HAP-1 (cell line): ENCODE data around the gene ATP1A4.
"Not testable (repeated sequence)": the region's sequence is repeated elsewhere in the genome, so short reads cannot be mapped to it uniquely, and the experiment has no call there.

Experiments
- DNase-seq, 2 experiments: peaks; one replicate each; pipeline ENCODE4 v3.0.0-alpha.2; 2016 to 2020; ENCODE audit warnings: low spot score in 2 of 2
- H3K27me3 ChIP-seq: fragments of 250-450 bp; sonication (Bioruptor Pico); 2 replicates; pipeline ENCODE4 v1.5.1; 2020; ENCODE audit warnings: low read depth, mild to moderate bottlenecking, moderate library complexity
- H3K36me3 ChIP-seq: fragments of 250-450 bp; sonication (Bioruptor Pico); replicated peaks from 2 replicates; pipeline ENCODE4 v1.5.1; 2020; ENCODE audit warnings: mild to moderate bottlenecking
- H3K4me1 ChIP-seq: fragments of 250-450 bp; sonication (Bioruptor Pico); 2 replicates; pipeline ENCODE4 v1.5.1; 2020; ENCODE audit warnings: mild to moderate bottlenecking
- H3K4me3 ChIP-seq: fragments of 250-450 bp; sonication (Bioruptor Pico); 2 replicates; pipeline ENCODE4 v1.5.1; 2020; ENCODE audit warnings: mild to moderate bottlenecking, moderate library complexity
- H3K9me3 ChIP-seq: fragments of 250-450 bp; sonication (Bioruptor Pico); 2 replicates; pipeline ENCODE4 v1.5.1; 2020; ENCODE audit warnings: mild to moderate bottlenecking, moderate library complexity
- in situ Hi-C: fragments of 300-500 bp; cut with MboI; formaldehyde crosslinking; loops from 3 replicates; pipeline ENCODE4 v1.14.3; 2020; ENCODE audit warnings: low sequenced_read_pairs, inconsistent platforms, mixed read lengths

The ATP1A4 gene

DNA sequence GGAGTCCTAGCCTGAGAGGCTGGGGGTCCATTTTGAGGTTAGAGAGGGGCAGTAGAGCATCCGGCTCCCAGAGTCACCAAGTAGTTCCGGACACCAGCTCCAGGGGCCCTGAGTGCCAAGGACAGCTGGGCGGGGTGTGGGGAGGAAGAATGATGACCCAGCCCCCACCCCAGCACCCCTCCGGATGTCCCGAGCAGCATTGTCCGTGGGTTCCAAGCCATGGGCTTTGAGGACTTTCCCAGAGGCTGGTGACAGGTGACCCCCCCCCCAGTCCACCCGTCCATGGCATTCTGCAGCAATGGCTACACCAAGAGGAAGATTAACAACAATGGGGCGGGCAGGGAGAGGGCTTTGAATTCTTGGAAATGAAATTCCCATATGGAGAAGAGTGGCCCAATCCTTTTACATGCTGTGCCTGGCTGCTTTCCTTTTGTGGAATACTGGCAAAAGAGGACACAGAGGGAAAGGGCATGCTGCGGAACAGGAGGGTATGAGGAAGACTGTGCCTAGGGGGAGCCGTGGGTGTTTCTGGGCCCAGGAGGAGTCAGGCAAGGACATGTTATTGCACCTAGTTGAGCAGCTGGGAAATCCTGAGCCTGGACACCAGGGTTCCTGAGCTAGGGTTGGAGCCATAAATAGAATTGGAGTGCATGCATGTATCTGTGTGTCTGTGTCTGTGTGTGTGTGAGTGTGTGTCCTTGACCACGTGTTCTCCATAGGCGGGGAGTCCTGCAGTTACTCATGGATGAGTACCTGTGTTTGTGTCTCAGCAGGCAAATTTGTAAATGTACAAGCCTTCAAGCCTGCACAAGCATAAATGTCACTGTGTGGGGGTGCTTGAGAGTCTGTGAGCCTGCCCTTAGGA lies 34.9 kb upstream of the ATP1A4 start:
- Histone ChIP-seq H3K4me3 (no peak overlapping the region), H3K36me3 (no peaks in the 10 kb centered on the region), H3K9me3 (no peaks in the 10 kb centered on the region), H3K27me3 (no peaks in the 10 kb centered on the region), H3K4me1 (no peaks in the 10 kb centered on the region)
- in situ Hi-C loops, result no loop called here
- DNase-seq, result no peak

- DNase-seq, result no peak
- H3K4me1 ChIP-seq, result no peaks in the 10 kb centered on the region
- H3K36me3 ChIP-seq, result no peaks in the 10 kb centered on the region
- no peaks in the 10 kb centered on the region for H3K27me3 ChIP-seq
- no peaks in the 10 kb centered on the region for H3K9me3 ChIP-seq
- no peak overlapping the region for H3K4me3 ChIP-seq
- in situ Hi-C loops, result no loop called here
These were observed 34.1 kb upstream of the ATP1A4 start for GRCh38 chr1:160117300-160117699.

DNA sequence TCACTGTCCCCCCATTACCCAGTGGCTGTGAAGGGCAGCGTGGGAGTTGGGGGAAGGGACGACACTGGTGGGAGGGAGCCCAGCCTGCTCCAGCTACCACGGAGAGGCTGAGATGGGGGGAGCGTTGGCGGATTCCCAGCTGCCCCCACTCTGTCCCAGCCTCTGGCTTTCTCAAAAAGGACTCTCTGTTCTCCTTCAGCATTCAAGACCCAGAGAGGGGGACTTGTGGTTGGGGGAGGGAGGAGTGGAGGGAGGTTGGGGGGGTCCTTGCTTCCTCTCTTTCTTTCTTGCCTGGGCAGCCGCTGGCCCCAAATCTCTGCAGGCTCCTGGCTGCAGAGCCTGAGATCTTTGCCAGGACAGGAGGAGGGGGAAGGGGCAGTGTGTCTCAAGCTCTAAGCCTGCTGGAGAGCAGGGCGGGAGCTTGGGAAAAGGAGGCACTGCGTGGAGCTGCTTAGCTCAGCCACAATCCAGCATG lies 33.7 kb upstream of the ATP1A4 start:
- Histone ChIP-seq H3K4me1 (no peaks in the 10 kb centered on the region), H3K36me3 (no peaks in the 10 kb centered on the region), H3K4me3 (no peak overlapping the region), H3K9me3 (no peaks in the 10 kb centered on the region), H3K27me3 (no peaks in the 10 kb centered on the region)
- in situ Hi-C loops, result no loop called here
- DNase-seq, result no peak

DNA sequence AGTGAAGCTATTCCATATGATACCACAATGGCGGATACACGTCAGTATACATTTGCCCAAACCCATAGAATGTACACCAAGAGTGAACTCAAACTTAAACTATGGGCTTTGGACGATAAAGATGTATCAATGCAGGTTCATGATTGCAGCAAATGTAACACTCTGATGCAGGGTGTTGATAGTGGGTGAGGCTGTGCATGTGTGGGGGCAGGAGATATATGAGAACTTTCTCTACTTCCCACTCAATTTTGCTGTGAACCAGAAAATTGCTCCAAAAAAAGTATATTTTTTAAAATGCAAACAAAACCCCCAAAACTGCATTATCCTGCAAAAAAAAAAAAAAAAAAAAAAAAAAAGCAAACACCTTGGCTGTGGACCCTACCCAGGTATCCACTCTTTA lies 32.5 kb upstream of the ATP1A4 start:
- H3K36me3 ChIP-seq, result no peaks in the 10 kb centered on the region
- no peaks in the 10 kb centered on the region for H3K4me1 ChIP-seq
- H3K9me3 ChIP-seq, result no peaks in the 10 kb centered on the region
- no peak overlapping the region for H3K4me3 ChIP-seq
- no peaks in the 10 kb centered on the region for H3K27me3 ChIP-seq
- no peak for DNase-seq
- in situ Hi-C loops, result no loop called here

DNA sequence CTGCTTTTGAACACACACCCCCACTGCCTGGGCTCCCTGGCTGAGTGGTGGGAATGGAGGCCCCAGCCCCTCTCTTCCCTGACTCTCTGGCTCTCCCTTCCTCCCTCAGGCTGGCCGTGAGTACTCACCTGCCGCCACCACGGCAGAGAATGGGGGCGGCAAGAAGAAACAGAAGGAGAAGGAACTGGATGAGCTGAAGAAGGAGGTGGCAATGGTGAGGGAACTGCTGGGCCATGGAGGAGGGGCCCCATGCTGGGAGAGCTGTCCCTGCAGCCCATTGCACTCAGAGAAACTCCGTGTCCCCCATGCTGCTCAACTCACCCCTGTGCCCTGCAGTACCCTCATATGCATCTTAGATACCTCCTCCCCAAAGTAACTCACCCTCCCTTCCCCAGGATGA lies 30.6 kb upstream of the ATP1A4 start:
- Histone ChIP-seq H3K4me3 (no peak overlapping the region), H3K9me3 (no peaks in the 10 kb centered on the region), H3K4me1 (no peaks in the 10 kb centered on the region), H3K36me3 (no peaks in the 10 kb centered on the region), H3K27me3 (no peaks in the 10 kb centered on the region)
- no peak for DNase-seq
- in situ Hi-C loops, result no loop called here

DNA sequence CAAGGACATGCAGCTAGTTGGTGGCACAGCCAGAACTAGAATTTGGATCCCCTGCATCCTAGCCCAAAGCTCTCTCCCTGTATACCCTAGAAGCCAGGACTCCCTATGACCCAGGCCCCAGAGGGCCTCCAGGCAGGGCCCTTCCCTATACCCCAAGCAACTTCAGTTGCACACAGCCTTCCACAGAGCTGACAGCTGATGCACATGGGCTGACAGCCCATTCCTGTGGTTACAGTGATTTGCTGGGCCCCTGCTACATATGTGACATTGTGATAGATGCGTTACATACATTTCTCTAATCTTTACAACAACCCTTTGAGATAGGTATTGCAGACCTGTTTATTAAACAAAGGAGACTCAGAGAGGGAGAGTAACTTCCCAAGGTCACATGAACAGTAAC lies 30.0 kb upstream of the ATP1A4 start:
- in situ Hi-C loops, result no loop called here
- Histone ChIP-seq H3K4me3 (no peak overlapping the region), H3K27me3 (no peaks in the 10 kb centered on the region), H3K4me1 (no peaks in the 10 kb centered on the region), H3K9me3 (no peaks in the 10 kb centered on the region), H3K36me3 (no peaks in the 10 kb centered on the region)
- DNase-seq, result no peak

- H3K4me3 ChIP-seq, result no peak overlapping the region
- in situ Hi-C loops, result no loop called here
- H3K27me3 ChIP-seq, result no peaks in the 10 kb centered on the region
- no peak for DNase-seq
- no peaks in the 10 kb centered on the region for H3K9me3 ChIP-seq
- no peaks in the 10 kb centered on the region for H3K4me1 ChIP-seq
- H3K36me3 ChIP-seq, result no peaks in the 10 kb centered on the region
These were observed 28.4 kb upstream of the ATP1A4 start for GRCh38 chr1:160122978-160123495.

DNA sequence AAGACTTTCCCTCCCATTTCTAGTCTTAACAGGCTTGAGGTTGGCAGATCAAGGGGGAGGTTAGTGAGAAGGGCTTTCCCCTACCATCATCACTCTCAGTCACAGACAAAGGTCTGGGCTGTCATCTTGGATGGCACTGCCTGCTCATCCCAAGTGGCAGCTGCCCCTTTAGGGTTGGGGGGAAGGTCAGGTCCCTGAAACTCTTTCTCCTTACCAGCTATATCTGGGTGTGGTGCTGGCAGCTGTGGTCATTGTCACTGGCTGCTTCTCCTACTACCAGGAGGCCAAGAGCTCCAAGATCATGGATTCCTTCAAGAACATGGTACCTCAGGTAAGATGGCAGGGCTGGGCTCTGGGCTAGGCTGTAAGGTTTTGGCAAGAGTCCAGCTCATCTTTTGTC lies 27.7 kb upstream of the ATP1A4 start:
- no peak overlapping the region for H3K4me3 ChIP-seq
- H3K27me3 ChIP-seq, result no peaks in the 10 kb centered on the region
- H3K4me1 ChIP-seq, result no peaks in the 10 kb centered on the region
- no peak for DNase-seq
- H3K9me3 ChIP-seq, result no peaks in the 10 kb centered on the region
- in situ Hi-C loops, result no loop called here
- H3K36me3 ChIP-seq, result no peaks in the 10 kb centered on the region

DNA sequence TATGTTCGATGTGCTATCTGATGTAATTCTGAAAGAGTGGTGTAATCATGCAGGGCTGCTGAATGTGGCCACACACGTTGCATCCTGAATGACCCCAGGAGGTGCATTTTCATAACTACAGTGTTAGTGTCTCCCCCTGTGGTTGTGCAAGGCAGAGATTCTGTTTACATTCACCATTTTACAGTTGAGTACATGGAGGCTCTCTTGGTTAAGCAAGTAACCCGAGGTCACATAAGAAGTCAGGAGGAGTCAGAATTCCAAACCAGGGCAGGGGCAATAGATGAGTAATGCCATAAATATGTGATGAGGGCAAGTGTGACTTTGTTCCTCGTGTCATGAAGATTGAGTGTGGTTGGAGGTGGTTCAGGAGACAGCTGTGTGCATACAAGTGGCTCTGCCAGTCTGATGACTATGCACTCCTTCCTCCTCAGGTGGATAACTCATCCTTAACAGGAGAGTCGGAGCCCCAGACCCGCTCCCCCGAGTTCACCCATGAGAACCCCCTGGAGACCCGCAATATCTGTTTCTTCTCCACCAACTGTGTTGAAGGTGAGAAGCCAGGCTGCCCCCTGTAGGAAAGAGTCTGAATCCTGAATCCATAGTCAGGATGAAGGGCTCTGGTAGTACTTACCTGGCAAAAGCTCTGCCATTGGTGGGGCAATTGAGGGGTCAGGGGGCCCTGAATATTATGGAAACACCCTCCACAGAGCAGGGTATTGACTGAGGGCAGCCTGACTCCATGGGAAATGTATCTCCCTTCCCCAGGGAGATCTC lies 26.5 kb upstream of the ATP1A4 start:
- Histone ChIP-seq H3K36me3 (no peaks in the 10 kb centered on the region), H3K4me3 (no peak overlapping the region), H3K27me3 (no peaks in the 10 kb centered on the region), H3K4me1 (no peaks in the 10 kb centered on the region), H3K9me3 (no peaks in the 10 kb centered on the region)
- no peak for DNase-seq
- in situ Hi-C loops, result no loop called here

GRCh38 chr1:160125746-160126145 lies 25.7 kb upstream of the ATP1A4 start:
- Histone ChIP-seq H3K4me1 (no peaks in the 10 kb centered on the region), H3K36me3 (no peaks in the 10 kb centered on the region)
- DNase-seq, result no peak

GRCh38 chr1:160126342-160126741 lies 25.1 kb upstream of the ATP1A4 start:
- in situ Hi-C loops, H3K4me1 ChIP-seq, H3K4me3 ChIP-seq, H3K36me3 ChIP-seq, H3K27me3 ChIP-seq, H3K9me3 ChIP-seq, DNase-seq: not testable (repeated sequence)

More at GRCh38 chr1:160125746-160126145, 25.7 kb upstream of the ATP1A4 start:
- no peak overlapping the region for H3K4me3 ChIP-seq
- H3K27me3 ChIP-seq, result no peaks in the 10 kb centered on the region
- H3K9me3 ChIP-seq, result no peaks in the 10 kb centered on the region
- in situ Hi-C loops, result no loop called here

GRCh38 chr1:160127381-160127780 lies 24.0 kb upstream of the ATP1A4 start:
- DNase-seq, result no peak
- no peaks in the 10 kb centered on the region for H3K4me1 ChIP-seq
- no peak overlapping the region for H3K4me3 ChIP-seq
- in situ Hi-C loops, result no loop called here
- no peaks in the 10 kb centered on the region for H3K36me3 ChIP-seq
- H3K27me3 ChIP-seq, result no peaks in the 10 kb centered on the region
- H3K9me3 ChIP-seq, result no peaks in the 10 kb centered on the region

- Histone ChIP-seq H3K27me3 (no peaks in the 10 kb centered on the region), H3K4me1 (no peaks in the 10 kb centered on the region), H3K9me3 (no peaks in the 10 kb centered on the region), H3K36me3 (no peaks in the 10 kb centered on the region), H3K4me3 (no peak overlapping the region)
- in situ Hi-C loops, result no loop called here
- DNase-seq, result no peak
These were observed 23.4 kb upstream of the ATP1A4 start for GRCh38 chr1:160127865-160128523.

GRCh38 chr1:160128636-160129035 lies 22.8 kb upstream of the ATP1A4 start:
- H3K4me1 ChIP-seq, result no peaks in the 10 kb centered on the region
- no peaks in the 10 kb centered on the region for H3K9me3 ChIP-seq
- no peak overlapping the region for H3K4me3 ChIP-seq
- H3K27me3 ChIP-seq, result no peaks in the 10 kb centered on the region
- in situ Hi-C loops, result no loop called here
- DNase-seq, result no peak
- H3K36me3 ChIP-seq, result no peaks in the 10 kb centered on the region
